ENCODE results near the gene ZBTB40. TPM values are rescaled to one million over a fixed set of nuclear protein-coding genes. Genes with fewer than 3 reads are reported as not detected.

The ZBTB40 gene
- total RNA-seq, 1 donor = 18.3 TPM

DNA sequence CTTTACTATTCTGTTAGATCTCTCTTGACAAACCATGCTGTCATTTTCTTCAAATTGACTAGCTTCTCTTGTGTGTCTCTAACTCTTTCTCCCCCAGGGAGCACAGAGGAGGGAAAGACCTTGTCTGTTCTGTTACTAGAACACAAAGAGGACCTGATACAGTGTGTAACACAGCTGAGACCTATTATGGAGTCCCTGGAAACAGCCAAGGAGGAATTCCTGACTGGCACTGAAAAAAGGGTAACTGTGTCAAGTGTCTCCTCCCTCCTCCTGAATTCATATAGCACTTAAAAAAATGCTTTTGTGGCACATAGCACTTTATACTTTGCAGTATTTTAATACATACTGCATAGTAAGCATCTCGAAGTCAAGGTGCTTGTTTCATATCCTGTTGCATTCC, 50.6 kb downstream of the ZBTB40 start:
- DNase-seq (ENCODE audit: low read depth in 2 of 3, low spot score in 2 of 3) = no peak

DNA sequence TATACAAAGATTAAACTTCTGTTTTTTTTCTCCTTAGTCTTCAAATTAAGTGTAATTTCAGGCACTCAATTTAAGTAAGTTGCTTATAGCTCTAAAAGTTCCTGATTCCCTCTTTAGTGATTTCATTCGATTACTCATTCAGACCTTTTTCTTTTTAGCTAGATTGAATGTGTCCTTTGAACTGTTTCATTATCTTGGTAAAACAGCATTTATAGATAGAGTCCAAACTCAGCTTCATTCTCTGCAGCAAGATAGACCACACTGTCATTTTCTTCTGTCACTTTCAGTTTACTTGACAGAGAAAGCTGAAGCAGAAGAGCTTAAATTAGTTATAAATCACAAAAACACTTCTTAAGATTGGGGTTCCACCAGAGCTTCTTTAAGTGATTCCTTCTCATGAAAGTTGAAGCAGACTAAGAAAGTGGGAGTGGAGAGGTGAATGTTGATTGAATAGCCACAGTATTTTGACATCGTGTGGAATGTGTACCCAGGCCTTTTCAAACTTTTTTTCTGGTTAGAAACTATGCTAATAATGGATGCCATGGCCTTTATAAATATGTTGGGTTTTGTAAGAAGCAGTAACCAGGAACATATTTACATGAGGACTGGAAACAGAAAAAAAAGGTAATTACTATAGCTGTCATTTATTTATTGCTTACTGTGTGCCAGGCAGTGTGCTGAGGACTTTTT, 52.2 kb downstream of the ZBTB40 start:
- no peak for DNase-seq (ENCODE audit: low read depth in 2 of 3, low spot score in 2 of 3)

DNA sequence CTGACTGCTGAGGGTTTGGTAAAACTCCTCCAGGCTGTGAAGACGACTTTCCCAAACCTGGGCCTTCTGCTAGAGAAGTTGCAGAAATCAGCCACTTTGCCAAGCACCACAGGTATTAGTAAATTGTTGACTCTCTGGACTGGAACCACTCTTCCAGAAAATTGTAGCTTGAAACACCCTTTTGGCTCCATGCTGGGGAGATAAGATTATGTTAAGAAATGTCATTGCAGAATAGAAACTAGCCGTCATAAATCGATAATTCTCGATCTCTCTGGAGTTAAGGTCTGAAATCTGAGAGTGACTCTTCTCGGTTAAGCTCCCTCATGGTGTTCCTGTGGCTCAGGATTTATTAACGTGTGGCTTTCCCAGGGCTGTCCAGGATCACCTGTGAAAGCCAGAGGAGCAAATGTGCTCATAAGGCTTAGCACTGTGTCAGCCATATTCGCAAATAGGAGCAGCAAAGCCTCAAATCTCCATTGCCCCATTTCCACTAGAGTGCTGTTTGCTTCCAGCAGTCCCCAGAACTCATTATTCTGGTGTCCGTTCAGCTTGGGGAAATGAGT, 54.6 kb downstream of the ZBTB40 start:
- DNase-seq (ENCODE audit: low read depth in 2 of 3, low spot score in 2 of 3) = no peak

DNA sequence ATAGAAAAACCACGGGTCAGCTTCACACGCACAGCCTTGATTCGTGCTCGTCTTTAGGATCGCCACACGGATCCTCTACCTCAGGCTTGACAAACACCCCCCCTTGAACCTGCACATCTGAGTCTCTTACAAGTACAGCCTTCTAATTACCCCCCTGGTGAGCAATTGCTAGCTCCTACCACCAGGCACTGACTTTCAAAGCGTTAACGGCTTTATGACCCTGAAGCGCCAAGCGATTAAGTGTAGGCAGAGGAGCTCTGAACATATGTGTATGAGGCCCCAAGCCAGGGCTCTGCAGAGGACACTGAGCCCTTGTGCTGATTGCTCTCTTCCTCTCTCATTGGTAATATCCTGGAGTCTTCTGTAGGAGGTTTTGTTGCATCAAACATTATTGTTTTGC, 55.9 kb downstream of the ZBTB40 start:
- DNase-seq (ENCODE audit: low read depth in 2 of 3, low spot score in 2 of 3) = no peak

DNA sequence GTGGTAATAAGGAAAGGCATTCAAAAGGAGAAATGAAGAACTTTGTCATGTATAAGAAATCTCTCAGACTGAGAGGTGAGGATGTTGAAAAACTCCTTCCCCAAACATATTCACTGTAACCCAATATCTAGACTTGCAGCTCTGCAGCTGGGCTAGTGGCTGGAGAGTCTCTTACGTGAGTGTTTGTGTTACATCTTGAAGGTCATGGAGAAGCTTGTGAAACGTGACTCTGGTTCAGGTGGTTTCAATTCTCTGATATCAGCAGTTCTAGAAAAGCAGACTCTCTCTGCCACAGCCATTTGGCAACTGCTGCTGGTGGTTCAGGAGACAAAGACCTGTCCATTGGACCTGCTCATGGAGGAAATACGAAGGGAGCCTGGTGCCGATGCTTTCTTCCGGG, 56.7 kb downstream of the ZBTB40 start:
- DNase-seq (ENCODE audit: low read depth in 2 of 3, low spot score in 2 of 3) = no peak

DNA sequence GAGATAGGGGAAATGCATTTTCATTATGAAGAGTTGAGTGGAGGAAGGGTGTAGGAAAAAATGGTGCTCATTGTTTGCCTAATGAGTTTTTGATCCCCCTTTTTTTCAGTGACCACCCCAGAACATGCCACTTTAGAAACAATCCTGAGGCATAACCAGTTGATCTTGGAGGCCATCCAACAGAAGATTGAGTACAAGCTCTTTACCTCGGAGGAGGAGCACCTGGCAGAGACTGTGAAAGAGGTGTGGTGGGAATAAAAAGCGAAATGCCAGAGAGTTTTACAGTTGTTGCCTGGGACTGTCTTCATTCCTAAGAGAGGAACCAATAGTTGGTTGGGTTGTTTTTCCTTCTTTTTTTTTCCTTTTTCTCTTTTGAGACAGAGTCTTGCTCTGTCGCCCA, 57.3 kb downstream of the ZBTB40 start:
- DNase-seq (ENCODE audit: low read depth in 2 of 3, low spot score in 2 of 3) = no peak

DNA sequence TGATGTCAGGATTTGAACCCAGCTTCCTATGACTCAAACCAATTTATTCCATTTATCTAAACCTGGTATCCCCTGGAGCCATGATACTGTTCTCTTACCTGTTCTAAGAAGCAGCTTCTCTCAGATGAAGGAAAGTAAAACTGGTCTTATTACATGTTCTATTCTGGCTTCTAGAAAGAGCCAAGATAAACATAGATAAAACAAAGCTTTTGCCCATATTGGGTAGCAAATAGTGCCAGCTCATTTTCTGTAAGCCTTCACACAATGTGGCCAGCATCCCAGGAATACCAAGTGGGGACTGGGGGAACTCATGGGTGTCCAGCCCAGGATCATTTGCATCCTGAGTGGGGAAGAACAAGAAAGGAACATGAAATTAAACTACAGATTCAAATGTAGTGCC, 58.2 kb downstream of the ZBTB40 start:
- DNase-seq (ENCODE audit: low read depth in 2 of 3, low spot score in 2 of 3) = no peak

DNA sequence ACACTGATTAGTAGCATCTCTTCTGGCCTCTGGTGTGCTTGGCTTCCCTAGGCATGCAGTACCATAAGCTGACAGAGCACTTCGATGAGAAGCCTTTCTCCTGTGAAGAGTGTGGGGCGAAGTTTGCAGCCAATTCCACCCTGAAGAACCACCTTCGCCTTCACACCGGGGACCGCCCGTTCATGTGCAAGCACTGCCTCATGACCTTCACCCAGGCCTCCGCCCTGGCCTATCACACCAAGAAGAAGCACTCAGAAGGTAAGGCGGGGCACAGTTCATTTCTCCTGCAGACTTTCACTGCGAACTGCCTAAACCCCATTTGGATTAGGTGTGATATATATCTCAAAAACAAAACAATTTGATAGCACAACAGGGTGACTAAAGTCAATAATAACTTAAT, 61.2 kb downstream of the ZBTB40 start:
- DNase-seq (ENCODE audit: low read depth in 2 of 3, low spot score in 2 of 3) = no peak

DNA sequence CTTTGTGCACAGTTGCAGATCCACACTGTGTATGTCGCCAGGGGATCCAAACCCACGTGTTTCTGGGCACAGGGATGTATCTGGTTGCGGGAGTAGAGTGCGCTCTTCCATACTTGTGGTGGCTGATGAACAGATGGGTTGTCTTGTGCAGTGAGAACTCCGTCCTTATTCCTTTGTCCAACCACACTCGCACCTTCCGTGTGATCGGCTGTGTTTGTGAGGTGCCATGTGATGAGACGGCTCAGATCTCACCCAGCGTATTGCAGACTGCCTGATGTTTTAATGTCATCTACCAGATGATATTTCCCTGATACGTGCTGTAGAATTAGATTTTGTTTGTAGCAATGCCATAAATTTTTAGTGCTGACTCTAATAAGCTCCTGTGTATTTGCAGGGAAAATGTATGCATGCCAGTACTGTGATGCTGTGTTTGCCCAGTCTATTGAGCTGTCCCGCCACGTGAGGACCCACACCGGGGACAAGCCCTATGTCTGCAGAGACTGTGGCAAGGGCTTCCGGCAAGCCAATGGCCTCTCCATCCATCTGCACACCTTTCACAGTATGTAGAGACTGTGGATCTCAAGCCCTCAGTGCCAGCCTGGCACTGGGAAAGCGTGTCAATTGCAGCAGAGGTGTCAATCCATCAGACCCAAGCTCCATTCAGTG, 65.4 kb downstream of the ZBTB40 start:
- no peak for DNase-seq (ENCODE audit: low read depth in 2 of 3, low spot score in 2 of 3)

DNA sequence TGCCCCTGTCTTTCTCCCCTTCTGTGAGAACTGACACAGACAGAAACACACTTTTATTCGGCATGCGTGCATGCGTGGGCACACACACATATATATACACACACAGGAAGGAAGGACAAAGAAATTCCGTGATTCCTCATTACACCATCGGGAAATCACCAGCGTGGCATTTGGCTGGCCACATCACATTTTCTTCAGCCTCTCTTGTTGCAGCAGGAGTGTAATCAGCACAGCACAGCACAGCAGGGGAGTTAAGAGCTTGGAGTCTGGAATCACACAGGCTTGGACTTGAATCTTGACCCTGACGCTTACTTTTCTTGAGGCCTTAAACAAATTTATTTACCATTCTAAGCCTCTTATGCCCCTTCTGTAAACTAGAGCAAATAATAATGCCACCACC, 66.3 kb downstream of the ZBTB40 start:
- no peak for DNase-seq (ENCODE audit: low read depth in 2 of 3, low spot score in 2 of 3)

DNA sequence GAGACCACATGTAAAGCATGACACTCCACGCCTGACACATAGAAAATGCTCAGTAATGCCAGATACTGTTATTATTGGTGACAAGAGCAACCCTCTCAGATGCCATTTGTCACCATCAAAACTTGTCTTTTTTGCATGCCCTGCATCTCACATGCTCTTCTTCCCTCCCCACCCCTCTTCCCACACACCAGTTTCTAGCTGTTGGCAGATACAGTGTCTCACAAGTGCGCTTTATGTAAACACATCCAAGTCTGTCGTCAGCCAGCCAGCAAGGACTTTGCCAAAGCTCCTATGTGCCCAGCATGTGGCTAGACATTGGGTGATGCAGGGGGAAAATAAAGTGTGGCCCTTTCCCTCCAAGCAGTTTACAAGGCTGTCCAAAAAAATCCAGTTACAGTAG, 66.7 kb downstream of the ZBTB40 start:
- DNase-seq (ENCODE audit: low read depth in 2 of 3, low spot score in 2 of 3) = no peak

DNA sequence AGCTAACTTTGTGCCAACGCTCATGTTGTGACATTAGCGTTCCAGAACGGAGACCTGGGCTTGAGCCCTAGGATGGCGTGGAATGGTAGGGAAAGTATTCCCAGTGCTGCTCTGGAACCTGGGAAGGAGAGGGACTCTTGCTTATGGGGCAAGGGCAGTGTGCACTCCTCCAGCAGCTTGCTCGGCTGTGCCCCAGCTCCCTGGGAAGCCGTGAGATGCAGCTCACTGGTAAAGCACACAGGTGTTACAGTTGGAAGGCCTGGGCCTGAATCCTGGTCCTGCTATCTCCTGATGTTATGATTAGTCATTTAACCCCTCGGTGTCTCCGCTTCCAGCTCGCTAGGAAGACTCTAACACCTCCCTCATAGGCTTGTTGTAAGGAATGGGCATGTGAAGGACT, 69.2 kb downstream of the ZBTB40 start:
- no peak for DNase-seq (ENCODE audit: low read depth in 2 of 3, low spot score in 2 of 3)

DNA sequence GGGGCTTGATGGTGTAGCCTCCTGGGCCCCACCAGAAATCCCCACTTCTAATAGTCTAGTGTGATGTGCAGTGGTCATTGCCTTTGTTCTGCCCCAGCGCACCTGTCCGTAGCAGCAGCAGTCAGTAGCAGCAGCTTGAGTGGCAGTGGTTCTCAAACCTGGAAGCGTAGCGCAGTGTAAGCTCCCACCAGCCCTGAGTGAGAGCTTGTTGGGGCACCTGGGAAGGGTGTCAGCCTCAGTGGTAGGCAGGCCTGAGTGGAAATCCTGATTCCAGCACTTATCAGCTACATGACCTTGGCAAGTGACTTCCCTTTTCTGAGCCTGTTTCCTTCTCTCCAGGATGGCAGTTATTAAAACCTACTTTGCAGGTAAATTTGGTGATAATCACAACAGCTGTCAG, 70.0 kb downstream of the ZBTB40 start:
- no peak for DNase-seq (ENCODE audit: low read depth in 2 of 3, low spot score in 2 of 3)

DNA sequence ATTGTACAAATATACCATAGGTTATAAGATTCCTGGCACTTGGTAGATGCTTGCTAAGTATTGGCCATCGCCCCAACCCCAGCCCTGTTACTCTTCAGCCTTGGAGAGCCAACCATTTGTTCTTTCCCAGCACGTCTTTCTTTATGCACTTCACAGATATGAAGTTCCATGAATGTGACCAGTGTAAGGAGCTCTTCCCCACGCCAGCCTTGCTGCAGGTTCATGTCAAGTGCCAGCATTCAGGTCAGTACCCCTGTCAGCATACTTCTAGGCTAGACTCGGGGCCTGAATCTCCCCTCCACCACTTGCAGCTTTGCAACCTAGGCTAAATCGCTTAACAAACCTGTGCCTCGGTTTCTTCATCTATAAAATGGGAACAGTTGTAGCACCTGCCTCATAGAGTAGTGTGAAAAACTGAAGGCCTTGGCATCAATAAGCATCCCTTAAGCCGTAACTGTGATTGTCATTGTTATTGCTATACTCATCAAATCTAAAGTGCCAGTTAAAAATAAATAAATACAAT, 70.6 kb downstream of the ZBTB40 start:
- no peak for DNase-seq (ENCODE audit: low read depth in 2 of 3, low spot score in 2 of 3)

DNA sequence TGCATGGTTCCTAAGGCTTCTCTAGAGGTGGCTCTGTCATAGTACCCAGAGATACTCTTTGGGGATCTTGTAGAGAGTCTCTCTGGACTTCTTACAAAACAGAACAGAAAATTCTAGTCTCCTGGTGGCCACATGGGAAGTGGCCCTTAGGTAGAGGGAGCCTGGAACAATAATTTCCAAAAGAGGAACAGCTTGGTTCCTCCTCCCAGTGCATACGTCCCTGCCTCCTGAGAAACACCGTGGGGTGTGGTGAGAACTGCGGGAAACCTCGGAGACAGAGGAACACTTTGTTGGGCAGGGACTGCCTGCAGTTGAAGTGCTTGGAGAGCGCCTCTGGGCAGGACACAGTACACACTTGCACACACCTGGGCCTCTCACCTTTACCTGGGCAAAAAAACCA, 72.8 kb downstream of the ZBTB40 start:
- no peak for DNase-seq (ENCODE audit: low read depth in 2 of 3, low spot score in 2 of 3)

DNA sequence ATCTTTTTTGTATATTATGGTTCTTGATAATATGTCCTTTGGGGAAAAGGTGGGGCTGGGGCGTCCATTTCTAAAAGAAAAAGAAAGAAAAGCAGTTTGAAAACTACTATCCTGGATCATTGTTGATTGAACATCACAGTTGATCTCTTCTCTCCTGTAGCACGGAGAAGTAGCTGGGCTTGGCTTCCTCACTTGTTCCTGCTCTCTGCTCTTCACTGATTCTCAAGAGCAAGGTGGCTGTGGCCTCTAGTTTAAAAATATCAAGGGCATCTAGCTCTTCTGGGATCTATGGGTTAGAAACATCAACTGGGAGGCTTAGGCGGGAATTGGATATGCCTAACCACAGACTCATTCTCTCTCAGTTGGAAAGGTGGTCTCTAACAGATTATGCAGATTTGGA, 73.6 kb downstream of the ZBTB40 start:
- DNase-seq (ENCODE audit: low read depth in 2 of 3, low spot score in 2 of 3) = no peak

DNA sequence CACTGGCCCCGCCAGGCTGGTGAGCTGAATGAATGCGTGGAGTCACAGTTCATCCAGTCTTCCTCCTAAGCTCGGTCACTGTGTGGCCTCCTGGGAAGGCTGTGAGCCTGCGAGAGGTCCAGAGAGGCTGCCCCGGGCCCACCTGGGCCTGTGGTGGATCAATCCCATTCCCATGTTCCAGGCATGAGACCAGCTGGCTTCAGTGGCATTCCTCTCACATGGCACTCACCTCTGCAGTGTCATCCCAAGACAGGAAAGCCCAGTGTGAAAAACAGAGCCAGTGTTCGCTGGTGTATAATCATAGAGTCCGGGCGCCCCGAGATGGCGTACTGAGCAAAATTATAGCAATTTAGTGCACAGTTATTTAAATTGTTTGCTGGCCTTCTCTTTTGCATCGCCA, 74.0 kb downstream of the ZBTB40 start:
- no peak for DNase-seq (ENCODE audit: low read depth in 2 of 3, low spot score in 2 of 3)

DNA sequence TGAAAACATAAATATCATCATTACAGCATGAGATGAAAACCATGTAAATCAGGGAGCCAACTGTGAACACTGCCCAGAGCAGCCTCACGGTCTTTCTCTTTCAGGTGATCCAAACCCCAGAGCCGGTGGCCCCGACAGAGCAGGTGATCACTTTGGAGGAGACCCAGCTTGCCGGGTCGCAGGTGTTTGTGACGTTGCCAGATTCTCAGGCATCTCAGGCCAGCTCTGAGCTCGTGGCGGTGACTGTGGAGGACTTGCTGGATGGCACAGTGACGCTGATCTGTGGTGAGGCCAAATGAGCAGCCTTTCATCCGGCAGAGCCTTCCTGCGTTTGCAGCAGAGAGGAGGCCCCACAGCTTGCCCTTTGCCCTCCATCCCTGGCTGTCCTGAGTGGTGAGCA, 74.4 kb downstream of the ZBTB40 start:
- DNase-seq (ENCODE audit: low read depth in 2 of 3, low spot score in 2 of 3) = no peak

DNA sequence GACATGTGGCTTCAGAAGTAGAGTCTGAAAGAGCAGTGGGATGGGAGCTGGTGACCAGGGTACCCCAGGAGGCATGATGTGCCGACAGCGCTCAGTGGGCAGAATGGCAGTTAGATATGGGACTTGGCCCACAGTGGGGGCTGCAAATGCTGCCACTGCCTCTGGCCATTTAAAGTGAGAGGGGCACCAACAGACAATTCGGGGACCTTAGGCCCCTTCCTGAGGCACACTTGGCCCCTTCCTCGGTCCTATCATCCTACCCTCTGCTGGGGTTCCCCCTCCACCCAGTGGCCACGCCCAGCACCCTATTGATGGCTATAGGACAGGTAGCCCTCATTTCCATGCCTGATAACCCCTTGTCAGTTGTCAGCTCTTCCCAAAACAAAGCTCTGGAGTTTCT, 75.0 kb downstream of the ZBTB40 start:
- no peak for DNase-seq (ENCODE audit: low read depth in 2 of 3, low spot score in 2 of 3)

DNA sequence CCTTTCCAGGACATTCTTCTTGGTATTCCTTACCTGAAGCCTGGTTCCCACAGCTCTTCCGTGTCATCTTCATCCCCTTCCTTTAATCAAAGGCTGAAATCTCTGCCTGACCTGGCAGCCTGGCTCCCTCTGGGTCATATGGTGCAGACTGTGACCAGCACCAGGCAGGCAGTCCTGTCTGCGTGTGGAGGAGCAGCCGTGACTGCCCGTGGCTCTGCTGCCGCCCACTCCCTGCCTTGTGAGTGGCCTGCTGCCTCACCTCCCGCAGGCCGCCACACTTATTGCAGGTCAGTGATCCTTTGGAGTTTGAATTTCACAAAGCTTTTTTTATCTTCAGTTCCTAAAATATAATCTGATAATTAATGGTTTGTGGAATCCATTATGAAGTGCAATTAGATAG, 75.5 kb downstream of the ZBTB40 start:
- DNase-seq (ENCODE audit: low read depth in 2 of 3, low spot score in 2 of 3) = no peak

DNA sequence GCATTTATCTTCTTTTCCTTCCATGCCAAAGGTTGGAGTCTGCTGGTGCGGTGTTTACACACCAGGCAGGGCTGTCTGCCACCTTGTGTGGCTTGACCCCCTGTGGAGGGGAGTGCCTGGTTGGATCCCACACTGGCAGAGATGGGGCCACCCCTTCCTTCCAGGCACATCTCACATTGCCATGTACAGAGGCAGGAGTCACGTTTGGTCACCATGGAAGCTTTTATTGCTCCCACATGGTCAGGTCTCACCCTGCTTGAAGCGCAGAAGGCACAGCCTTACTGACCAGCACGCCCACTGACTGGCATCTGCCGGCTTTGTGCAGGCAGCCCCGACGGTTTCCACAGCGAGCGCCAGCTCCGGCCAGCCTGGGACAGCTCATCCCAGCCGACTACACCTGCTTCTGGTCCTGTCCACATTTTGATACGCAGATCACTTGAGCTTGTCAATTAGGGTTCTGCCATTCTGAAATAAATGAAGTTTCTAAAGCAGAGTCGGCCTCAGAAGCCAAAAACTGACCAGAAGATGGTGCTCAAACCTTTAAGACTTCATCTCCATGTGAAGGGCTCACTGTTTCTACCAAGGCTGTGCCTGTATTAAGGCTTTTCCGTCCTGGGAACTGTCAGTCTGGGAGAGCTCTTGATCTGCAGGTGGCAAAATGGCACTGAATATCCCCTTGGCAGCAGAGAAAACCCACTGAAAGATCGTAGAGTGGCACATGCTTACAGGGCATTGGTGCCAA, 76.1 kb downstream of the ZBTB40 start:
- DNase-seq (ENCODE audit: low read depth in 2 of 3, low spot score in 2 of 3) = no peak

DNA sequence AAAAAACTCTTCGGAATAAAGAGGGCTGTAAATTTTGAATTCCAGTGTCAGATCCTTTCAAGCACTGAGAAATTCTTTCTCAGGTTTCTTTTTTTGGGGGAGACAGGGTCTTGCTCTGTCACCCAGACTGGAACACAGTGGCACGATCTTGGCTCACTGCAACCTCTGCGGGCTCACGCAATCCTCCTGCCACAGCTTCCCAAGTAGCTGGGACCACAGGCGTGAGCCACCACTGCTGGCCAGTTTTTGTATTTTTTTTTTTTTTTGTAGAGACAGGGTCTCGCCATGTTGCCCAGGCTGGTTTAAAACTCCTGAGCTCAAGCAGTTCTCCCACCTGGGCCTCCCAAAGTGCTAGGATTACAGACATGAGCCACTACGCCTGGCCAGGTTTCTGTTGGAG, 76.8 kb downstream of the ZBTB40 start:
- DNase-seq (ENCODE audit: low read depth in 2 of 3, low spot score in 2 of 3) = no peak
